GM18511 (cell line): ENCODE data around the gene IGSF21.

Source experiments
- ATAC-seq: cut with Tn5 transposase; IDR thresholded peaks from one replicate; pipeline ENCODE4 v1.9.1; 2021; ENCODE audit warnings: mild to moderate bottlenecking, moderate library complexity; ENCODE audit not compliant: unreplicated experiment

The IGSF21 gene

DNA sequence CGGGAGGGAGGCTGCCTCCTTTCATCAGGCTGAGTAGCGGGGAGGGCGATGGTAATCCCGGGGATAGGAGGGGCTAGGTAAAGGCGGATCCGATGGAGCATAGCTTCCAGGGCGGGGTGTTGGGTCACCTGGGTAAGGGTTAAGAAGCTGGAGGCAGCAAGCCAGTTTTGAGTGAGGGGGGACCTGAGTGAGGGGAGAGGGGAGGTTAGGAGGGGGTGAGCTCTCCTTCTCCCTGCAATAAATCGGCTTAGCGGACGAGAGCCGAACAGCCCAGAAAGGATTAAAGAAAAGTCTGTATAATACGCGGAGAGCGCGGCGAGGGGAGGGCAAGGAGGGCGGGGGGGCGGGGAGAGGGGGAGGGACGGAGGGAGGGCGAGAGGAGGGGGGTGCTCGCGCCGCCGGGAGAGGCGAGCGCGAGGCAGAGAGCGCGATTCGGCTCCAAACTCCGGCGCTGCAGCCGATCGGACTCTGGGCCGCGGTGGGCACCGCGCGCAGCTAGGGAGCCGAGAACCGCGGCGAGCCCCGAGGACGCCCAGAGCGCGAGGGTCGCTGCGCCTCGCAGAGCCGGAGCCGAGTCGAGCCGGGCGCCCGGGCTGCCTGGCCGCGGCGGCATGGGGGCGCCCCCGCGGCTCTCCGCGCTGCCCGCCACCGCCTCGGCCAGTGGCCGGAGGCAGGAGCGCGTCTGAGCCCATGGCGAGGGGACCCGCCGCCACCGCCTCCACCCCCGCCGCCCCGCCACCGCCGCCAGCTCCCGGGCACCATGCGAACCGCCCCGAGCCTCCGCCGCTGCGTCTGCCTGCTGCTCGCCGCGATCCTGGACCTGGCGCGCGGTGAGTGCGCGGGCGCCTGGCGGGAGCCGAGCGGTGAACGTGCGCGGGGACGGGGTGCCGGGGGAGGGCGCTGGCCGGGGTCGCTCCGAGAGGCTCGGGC is at the start of gene IGSF21:
TSS of gene IGSF21 (plus strand) at position 430 of the 930 bp plus-strand sequence. CDS start at position 761, 331 bp downstream.
- no peak for ATAC-seq

DNA sequence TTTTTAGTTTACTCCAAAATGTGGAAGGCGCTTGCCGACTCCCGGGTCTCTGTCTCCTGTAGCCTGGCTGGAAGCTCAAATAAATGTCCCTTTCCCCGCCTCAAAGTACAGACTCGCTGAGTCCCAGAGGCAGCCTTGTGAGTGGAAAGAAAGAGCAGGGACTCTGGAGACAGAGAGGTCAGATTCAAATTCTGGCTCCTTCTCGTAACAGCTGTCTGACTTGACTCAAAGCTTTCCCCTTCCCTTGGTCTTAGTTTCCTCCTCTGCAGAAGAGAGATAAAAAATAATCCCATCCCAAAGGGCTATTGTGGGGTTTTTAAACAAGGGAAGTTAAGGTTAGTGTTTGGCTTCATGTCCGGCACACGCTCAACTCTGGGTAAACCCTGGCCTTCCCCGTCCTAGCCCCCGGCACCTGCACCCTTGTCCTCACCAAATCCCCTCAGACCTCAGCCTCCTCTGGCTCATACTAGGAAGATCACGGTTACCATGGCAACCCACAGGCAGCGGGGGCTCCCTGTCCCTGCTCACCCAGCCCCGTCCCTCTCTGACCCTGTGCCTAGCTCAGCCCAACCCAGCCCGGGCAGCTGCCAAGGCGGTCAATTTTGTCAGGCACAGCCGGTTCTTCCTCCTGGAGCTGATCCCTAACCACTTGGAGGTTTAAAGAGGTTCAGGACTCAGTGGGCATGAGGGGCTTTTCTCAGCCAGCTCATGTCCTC is 49.2 kb upstream of the IGSF21 start:
- no peak for ATAC-seq

DNA sequence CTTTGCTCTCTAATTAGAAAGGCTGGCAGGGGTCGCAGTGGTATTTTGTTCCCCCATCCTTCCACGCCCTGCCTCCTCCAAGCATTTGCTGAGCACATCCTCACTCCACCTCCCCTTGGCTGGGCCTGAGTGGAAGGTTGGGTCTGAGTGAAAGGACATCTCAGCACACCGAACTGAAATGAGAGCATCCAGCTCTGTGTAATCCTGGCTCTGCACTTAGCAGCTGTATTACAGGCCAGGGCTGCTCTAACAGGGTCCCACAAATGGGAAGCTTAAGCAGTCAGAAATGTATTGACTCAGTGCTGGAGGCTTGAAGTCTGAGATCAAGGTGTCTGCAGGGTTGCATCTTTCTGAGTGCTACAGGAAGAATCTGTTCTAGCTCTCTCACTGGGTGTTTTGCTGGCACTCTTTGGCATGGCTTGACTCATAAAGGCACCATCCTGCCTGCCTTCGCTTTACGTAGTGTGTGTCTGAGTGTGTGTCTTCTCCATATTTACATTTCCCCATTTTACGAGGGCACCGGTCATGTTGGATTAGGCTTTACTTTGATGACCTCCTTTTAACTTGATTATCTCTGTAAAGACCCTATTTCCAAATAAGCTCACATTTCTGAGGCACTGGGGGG is 48.5 kb upstream of the IGSF21 start:
- no peak for ATAC-seq

DNA sequence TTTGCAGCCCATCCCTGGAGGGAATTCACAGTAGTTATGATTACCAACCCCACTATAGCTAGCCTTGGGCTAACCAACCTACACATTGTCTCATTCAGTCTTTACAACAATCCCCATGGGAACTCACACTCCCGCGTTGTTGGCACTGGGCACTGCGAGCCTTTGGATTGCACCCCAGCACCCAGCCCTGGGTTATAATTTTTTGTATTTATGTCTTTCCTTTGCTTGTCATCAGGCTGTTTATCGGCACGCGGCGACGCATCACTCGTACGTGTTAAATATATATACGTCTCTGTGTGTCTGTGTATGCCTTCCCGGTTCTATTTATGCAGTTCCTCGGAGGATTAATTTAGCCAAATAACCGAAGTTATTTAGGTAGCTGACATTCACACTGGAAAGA is 47.2 kb upstream of the IGSF21 start:
- ATAC-seq: no peak

DNA sequence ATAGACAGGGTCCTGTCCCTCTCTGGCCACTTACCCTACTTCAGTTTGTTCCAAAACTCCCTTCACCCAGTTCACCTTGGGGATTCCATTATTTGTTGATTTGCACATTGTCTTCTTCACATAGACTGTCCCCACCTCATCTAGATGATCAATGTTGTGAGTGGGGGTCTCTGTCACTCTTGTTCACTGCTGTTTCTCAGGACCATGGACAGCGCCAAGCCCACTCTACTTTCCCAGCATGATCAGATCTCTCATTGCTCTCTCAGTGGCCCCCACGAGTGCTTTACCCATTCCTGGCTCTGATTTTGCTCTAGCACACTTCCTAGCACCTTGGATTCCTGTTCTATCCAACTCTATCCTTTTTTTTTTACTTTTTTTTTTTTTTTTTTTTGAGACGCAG is 45.4 kb upstream of the IGSF21 start:
- ATAC-seq: no peak

DNA sequence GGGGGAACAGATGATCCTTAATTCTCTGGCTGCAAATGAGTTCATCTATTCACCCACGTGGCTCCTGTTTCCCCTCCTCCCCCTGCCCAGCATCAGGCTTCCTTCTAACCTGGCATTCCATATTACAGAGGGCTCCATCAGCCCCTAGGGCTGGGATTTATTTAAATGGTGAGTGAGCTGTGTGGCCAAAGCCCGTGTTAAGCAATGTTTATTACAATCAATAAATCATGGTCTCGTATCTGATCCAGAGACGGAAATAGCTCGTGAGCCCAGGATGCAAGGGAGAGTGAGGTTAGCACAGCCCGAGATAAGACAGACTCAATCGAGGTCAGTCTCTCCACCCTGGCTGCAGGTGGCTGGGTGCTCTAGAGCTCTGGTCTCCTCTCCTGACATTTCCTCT is 43.1 kb upstream of the IGSF21 start:
- ATAC-seq: no peak

DNA sequence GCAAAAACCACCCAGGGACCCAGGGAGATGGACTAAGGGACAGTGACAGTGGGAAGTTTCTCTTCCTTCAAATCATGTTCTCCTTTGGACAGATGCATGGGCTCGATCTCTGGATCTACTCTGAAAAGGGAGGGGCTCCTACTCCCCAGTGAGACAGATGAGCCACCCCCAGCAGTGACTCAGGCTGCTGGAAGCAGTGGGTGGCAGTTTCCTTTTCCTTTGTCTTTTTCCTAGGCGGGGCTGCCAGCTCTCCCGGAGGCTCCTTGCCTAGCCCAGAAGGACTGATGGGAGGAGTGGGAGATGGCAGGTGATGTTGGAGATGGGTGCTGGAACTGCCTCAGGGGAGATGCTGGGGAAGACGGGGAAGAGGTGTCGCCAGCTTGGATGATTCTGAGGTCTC is 41.0 kb upstream of the IGSF21 start:
- ATAC-seq: no peak

DNA sequence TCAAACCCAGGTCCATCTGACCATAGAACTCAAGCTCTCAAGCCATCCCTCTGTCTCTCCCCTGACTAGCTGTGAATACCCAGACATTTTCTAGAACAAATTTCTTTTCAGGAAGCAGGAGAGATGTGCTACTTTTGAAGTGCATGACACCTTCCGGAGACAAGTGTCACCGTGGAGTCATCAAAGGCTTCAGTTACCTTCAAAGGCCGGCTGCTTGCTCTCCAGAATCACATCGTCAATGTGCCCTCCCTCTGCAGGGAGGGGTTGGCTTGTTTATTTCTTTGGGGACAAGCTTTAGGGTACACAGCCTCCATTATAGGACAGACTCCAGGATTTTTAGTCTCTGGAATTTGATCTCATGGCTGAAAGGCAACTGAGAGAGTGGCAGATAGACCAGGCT is 37.7 kb upstream of the IGSF21 start:
- ATAC-seq: no peak

DNA sequence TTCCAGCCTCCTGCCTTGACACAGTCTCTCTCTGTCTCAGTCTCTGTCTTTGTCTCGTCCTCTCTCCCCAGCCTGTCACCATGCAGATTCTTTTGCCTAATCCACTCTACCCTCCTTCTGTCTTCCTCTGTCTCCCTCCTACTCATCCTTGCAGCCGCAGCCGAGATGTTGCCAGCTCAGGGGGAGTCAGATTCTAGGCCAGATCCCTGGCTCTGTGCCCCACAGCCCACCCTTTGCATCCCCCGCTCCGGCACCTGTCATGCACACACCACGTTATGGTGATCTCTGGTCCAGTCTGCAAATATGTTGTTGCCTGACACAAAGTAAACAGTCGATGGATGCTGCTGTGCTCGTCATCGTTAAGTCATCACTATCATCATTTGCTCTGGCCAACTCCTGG is 35.5 kb upstream of the IGSF21 start:
- ATAC-seq: no peak

DNA sequence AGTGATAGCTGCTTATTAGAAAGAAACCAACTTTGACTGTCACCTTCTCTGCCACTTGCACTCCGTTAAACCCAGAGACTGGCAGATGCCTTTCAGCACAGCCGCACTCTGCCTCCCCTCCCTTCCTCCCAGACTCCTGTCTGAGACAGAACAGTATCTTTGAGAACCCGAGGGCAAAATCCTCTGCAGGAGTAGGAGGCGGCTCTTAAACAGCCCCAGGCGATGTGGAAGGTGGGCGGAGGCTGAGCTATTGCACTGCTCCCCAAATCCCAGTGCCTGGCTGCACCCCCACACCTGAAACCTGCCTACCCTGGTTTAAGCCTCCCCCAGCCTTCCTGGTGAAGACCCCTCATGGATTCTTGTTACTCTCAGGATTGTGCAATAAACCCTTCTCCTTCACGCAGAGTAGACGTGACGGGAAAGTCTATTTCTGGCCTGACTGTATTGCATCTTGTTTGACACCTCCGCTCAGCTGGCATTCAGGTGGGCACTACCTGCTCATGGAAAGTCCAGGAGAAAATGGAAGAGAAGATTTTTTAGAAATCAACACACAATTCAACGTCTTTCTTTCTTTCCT is 34.4 kb upstream of the IGSF21 start:
- ATAC-seq: no peak

DNA sequence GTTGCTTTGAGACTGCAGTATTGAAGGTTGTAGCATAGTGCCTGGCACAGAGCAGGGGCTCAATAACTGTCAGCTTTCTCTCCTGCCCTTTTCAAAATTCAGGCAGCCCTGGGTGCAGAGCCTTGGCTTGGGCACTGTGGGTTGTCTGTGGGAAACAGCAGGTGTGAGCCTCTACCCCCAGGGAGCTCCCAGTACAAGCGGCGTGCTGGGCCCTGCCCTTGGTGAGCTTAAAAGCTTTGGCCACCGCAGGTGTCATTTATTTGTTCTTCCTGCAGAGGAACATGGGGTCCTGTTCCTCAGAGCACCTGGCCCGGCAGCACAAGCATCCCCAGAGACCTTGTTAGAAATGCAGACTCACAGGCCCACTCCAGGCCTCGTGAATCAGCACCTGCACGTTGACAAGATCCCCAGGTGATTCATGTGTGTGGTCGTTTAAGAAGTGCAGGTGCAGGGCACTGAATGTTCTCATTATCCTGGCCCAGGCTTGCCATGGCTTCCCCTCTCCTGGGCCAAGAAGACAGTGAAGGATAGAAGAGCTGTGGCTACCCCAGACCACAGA is 29.9 kb upstream of the IGSF21 start:
- ATAC-seq: no peak

DNA sequence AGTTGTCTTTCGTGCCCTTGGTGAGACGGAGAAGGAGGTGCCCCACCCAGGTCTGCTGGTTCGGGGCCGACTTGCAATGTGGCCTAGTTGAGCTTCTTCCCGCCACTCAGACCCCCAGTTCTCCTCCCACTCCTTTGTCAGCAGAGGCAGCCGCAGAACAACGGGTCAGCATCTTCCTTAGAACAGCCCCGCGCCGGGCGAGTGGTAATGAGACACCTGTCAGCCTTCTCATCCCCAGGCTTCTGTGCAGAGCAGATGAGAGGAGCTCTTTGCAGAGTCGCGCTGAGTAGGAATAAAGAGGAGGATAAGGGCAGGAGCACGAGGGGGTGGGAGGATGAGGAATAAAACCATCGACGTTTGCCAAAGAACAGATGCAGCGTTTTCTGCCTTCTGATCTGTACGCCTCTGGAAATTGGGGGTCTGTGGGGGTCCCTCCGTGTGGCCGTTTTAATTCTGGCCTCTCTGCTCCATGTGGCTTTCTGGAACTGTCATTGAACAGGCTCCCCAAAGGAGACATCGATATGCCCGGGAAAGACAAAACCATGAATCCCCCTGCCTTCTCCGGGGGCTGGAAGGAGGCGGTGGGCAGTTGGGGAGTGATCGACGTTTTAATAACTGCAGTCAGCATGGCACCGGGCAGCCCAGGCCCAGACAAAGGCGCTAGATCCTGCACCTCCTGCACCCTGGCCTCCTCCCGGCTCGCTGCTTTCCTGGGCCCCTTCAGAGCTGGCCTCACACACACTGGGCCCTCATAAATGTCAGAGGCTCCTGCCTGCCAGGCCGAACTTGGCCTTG is 27.5 kb upstream of the IGSF21 start:
- no peak for ATAC-seq

DNA sequence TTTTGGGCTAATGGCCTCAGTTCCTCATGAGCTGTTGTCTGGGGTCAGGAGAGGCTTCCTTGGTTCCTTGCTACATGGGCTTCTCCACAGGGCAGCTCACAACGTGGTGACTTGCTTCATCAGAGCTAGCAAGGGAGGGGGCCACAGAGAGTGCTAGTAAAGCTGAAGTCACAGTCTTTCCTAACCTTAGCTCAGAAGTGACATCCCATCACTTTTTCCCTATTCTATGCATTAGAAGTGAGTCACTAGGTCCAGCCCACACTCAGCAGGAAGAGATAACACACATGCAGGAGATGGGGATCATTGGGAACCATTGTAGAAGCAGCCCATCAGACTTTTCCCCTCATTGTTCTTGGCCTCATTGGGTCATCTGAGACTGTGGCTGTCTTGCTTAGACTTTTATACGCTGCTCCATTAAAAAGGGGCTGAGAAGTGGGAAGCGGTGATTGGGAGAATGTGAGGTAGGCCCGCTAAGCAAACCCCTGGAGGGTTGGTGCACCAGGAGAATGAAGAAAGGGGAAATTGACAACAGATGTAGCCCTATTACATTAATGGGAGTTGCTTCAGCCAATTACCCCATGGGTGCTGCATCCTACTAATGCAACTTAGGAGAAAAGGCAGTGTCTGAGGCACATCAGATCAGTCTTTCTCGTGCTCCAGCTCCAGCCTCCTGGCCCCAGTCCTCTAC is 22.1 kb upstream of the IGSF21 start:
- no peak for ATAC-seq

DNA sequence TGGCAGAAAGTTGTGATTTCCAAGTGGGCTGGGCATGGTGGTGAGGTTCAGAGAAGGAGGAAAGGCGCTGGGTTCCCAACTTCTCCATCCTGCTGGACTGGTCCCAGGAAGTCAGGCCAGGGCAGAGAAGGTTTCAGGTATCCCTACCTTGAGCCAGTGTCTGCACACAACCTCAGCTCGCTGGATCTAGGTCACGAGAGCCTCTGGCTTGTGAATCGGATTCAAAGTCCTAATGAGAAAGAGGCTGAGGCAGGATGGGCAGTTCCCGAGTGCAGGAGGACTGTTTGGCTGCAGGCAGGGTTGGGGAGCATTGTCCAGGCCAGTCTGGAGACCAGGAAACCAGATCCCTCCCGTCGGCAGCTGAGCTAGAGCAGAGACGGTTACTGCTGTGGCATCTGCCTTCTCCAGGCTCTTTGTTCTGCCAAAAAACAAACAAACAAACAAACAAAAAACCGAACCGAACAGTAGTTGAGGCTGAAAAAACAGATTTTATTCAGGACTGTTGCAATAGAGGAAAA is 19.5 kb upstream of the IGSF21 start:
- no peak for ATAC-seq

DNA sequence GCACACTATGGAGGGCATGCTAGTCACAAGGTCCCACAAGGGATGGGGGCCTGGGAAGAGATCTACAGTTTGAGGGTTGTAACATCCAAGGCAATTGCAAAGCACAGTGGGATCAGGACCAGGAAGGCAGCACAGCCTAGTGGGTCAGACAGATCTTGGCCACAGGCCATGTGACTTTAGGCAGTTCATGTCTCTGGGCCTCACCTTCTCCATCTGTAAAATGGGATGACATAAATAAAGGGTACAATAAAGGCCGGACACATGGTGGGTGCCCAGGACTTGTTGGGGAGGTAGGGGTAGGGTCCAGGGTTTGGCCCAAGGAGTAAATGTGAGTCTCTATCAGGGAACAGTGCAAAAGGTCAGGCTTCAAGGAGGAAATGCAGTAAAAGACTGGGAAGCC is 18.1 kb upstream of the IGSF21 start:
- no peak for ATAC-seq

DNA sequence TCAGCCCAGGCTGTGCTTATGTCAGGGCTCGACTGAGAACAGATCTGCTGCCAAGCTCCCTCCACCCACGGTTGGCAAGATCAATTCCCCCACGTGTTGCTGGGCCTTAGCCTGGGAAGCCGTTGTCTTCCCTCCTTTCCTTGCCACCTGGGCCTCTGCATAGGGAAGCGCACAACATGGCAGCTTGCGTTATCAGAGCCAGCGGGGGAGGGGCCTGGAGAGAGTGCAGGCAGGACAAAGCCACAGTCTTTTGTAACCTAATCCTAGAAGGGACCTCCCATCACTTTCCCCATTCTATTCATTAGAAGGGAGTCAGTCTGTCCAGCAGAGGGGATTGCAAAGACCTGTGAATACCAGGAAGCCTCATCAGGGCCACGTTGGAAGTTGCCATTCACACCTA is 17.0 kb upstream of the IGSF21 start:
- ATAC-seq: no peak

DNA sequence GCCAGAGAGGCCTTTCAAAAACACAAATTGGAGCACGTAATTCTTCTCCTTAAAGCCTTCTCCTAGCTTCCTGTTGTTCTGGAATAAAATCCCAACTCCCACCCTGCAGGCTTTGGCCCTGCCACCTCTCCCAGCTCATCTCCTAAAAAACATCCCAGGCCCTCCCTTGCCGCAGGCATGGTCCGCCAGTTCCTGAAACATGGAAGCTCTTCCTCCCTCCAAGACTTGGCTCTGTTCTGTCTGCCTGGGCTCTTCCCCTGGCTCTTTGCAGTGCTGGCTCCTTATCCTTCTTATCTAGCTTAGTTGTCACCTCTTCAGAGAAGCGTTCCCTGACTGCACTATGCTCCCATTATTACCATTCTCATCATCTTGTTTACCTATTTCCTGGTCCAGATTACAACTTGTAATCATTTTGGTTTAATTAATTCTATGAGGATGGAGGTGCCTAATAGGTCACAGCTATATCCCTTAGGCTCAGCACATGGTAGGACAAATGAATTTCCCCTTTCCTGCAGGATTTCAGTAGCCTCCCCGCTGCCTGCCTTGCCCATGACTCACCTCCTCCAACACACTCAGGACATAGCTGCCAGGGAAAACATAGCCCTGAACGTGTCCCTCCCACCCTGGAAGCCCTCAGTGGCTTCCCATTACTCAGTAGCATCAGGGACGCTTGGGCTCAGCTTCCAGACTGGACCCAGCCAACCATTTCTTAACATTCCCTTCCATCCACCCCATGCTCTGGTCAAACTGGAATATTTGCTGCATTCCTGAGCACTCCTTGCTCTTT is 15.7 kb upstream of the IGSF21 start:
- ATAC-seq: no peak

DNA sequence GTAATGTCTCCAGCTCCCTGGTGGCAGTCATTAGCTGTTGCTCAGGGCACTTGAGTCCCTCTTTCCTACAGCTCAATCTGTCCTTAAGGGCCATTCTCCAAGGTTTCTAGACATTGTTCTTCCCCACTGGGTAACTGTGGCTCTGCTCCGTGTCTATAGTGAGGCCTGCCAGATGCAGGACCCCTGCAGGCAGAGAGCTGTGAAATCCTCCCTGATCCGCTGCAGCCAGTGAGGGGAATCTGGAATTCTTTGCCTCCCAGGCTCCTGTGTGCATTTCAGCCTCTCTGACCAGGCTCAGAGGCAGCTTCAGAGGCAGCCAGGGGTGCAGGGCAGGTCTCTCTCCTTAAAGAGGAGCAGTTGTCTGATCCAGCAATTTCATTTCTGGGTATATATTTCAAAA is 14.4 kb upstream of the IGSF21 start:
- no peak for ATAC-seq

DNA sequence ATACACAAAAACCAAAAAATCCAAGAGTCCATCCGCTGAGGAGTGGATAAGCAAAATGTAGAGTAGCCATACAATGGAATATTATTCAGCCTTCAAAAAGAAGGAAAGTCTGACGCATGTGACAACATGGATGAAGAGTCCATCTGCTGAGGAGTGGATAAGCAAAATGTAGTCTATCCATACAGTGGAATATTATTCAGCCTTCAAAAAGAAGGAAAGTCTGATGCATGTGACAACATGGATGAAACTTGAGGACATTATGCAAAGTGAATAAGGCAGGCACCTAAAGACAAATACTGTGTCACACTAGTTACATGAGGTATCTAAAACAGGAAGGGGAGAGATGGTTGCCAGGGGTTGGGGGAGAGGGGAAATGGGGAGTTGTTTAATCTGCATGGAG is 14.0 kb upstream of the IGSF21 start:
- ATAC-seq: no peak
